ENCODE results near the gene GAK.
"Not testable (repeated sequence)": the region's sequence is repeated elsewhere in the genome, so short reads cannot be mapped to it uniquely, and the experiment has no call there.

The GAK gene

GRCh38 chr4:926538-926937, 5.6 kb downstream of the GAK start:
- no peak for DNase-seq (ENCODE audit: low read depth)

GRCh38 chr4:925771-926500, 6.2 kb downstream of the GAK start:
- no peak for DNase-seq (ENCODE audit: low read depth)

- no peak for DNase-seq (ENCODE audit: low read depth)
These were observed 6.9 kb downstream of the GAK start for GRCh38 chr4:925171-925570.

- DNase-seq (ENCODE audit: low read depth) = no peak
These were observed 7.7 kb downstream of the GAK start for GRCh38 chr4:924107-925096.

GRCh38 chr4:921830-922331, 10.2 kb downstream of the GAK start:
- no peak for DNase-seq (ENCODE audit: low read depth)

GRCh38 chr4:919004-919680, 13.0 kb downstream of the GAK start:
- DNase-seq (ENCODE audit: low read depth) = not testable (repeated sequence)

- DNase-seq (ENCODE audit: low read depth) = not testable (repeated sequence)
These were observed 13.5 kb downstream of the GAK start for GRCh38 chr4:918591-918990.

- DNase-seq (ENCODE audit: low read depth) = no peak
These were observed 14.1 kb downstream of the GAK start for GRCh38 chr4:917992-918391.

GRCh38 chr4:917466-917865, 14.7 kb downstream of the GAK start:
- DNase-seq (ENCODE audit: low read depth) = no peak

GRCh38 chr4:915595-915994, 16.5 kb downstream of the GAK start:
- no peak for DNase-seq (ENCODE audit: low read depth)

GRCh38 chr4:915041-915474, 17.1 kb downstream of the GAK start:
- no peak for DNase-seq (ENCODE audit: low read depth)

- DNase-seq (ENCODE audit: low read depth) = no peak
These were observed 17.6 kb downstream of the GAK start for GRCh38 chr4:914531-914930.

GRCh38 chr4:913280-913618, 18.9 kb downstream of the GAK start:
- no peak for DNase-seq (ENCODE audit: low read depth)

GRCh38 chr4:912548-913279, 19.4 kb downstream of the GAK start:
- no peak for DNase-seq (ENCODE audit: low read depth)

GRCh38 chr4:911871-912490, 20.1 kb downstream of the GAK start:
- DNase-seq (ENCODE audit: low read depth) = no peak

GRCh38 chr4:911221-911751, 20.8 kb downstream of the GAK start:
- DNase-seq (ENCODE audit: low read depth) = no peak

GRCh38 chr4:910366-911091, 21.6 kb downstream of the GAK start:
- DNase-seq (ENCODE audit: low read depth) = no peak

GRCh38 chr4:909821-910220, 22.3 kb downstream of the GAK start:
- DNase-seq (ENCODE audit: low read depth) = no peak

- DNase-seq (ENCODE audit: low read depth) = no peak
These were observed 23.0 kb downstream of the GAK start for GRCh38 chr4:909131-909571.
